HEK293 (cell line): Measurements from ENCODE around the gene BICC1.

Experiments
- CTCF ChIA-PET: fragments of 350-600 bp; formaldehyde crosslinking; extraction: SDS; loops from one replicate; lab custom pipeline; 2021; ENCODE audit warnings: antibody characterized with exemption; lab: Yijun Ruan, JAX
- POLR2A ChIA-PET: fragments of 300-600 bp; formaldehyde crosslinking; extraction: SDS; loops from one replicate; lab custom pipeline; 2020; ENCODE audit warnings: antibody characterized with exemption, inconsistent platforms; lab: Yijun Ruan, JAX
- H3K27ac ChIP-seq: fragments of 200-500 bp; sonication (Bioruptor generic); 2 replicates; pipeline ENCODE4 v1.5.1; 2014; ENCODE audit warnings: low read depth, low read length, control low read depth, inconsistent platforms; ENCODE audit errors: extremely low read depth
- H3K36me3 ChIP-seq, 2 experiments: fragments of 200-500 bp in 1 of 2; sonication (Bioruptor generic) in 1 of 2; 1 replicate in 1 of 2; 2 replicates in 1 of 2; pipeline ENCODE4 v1.5.1; 2014 to 2017; ENCODE audit warnings: inconsistent platforms in 2 of 2, low read length in 2 of 2; ENCODE audit not compliant: control insufficient read depth in 2 of 2, insufficient read depth in 1 of 2
- H3K4me1 ChIP-seq: fragments of 200-500 bp; sonication (Bioruptor generic); 2 replicates; pipeline ENCODE4 v1.5.1; 2014; ENCODE audit warnings: mild to moderate bottlenecking, low read length, inconsistent platforms; ENCODE audit not compliant: control insufficient read depth, insufficient read depth
- H3K4me3 ChIP-seq: 2 replicates; pipeline ENCODE4 v1.5.1; 2011; ENCODE audit warnings: low read depth, mild to moderate bottlenecking, control low read depth, low read length, moderate library complexity
- H3K9me3 ChIP-seq: fragments of 200-500 bp; sonication (Bioruptor generic); 2 replicates; pipeline ENCODE4 v1.5.1; 2014; ENCODE audit warnings: low read depth, low read length, inconsistent platforms; ENCODE audit not compliant: control insufficient read depth, insufficient read depth
- BCL11B ChIP-seq: fragments of 450-650 bp; formaldehyde crosslinking; IDR thresholded peaks from 2 replicates; pipeline ENCODE4 v1.5.1; 2016; ENCODE audit warnings: low read depth, missing biosample characterization, missing genetic modification characterization
- ELK4 ChIP-seq: IDR thresholded peaks from 2 replicates; pipeline ENCODE4 v1.6.1; 2011; ENCODE audit warnings: mild to moderate bottlenecking, low read depth, low read length, borderline replicate concordance
- GLIS1 ChIP-seq: fragments of 450-650 bp; formaldehyde crosslinking; IDR thresholded peaks from 2 replicates; pipeline ENCODE4 v1.5.1; 2016; ENCODE audit warnings: missing biosample characterization, missing genetic modification characterization
- PRDM1 ChIP-seq: fragments of 450-650 bp; formaldehyde crosslinking; IDR thresholded peaks from 2 replicates; pipeline ENCODE4; 2016; ENCODE audit warnings: missing biosample characterization, missing genetic modification characterization
- RBAK ChIP-seq: fragments of 450-650 bp; formaldehyde crosslinking; IDR thresholded peaks from 2 replicates; pipeline ENCODE4 v1.5.1; 2016; ENCODE audit warnings: missing biosample characterization, missing genetic modification characterization
- SCRT1 ChIP-seq: fragments of 450-650 bp; formaldehyde crosslinking; IDR thresholded peaks from 2 replicates; pipeline ENCODE4 v1.5.1; 2016; ENCODE audit warnings: missing biosample characterization, missing genetic modification characterization, borderline replicate concordance
- TRIM28 ChIP-seq: IDR thresholded peaks from 2 replicates; pipeline ENCODE4 v1.6.1; 2011; ENCODE audit warnings: low read length, control low read depth, borderline replicate concordance
- WT1 ChIP-seq: fragments of 450-650 bp; formaldehyde crosslinking; IDR thresholded peaks from 2 replicates; pipeline ENCODE4 v1.5.1; 2016; ENCODE audit warnings: missing biosample characterization, missing genetic modification characterization
- ZNF140 ChIP-seq: fragments of 450-650 bp; formaldehyde crosslinking; IDR thresholded peaks from 2 replicates; pipeline ENCODE4 v1.5.1; 2016; ENCODE audit warnings: missing biosample characterization, missing genetic modification characterization
- ZNF155 ChIP-seq: fragments of 450-650 bp; formaldehyde crosslinking; IDR thresholded peaks from 2 replicates; pipeline ENCODE4 v1.5.1; 2016; ENCODE audit warnings: missing biosample characterization, missing genetic modification characterization
- ZNF157 ChIP-seq: fragments of 450-650 bp; formaldehyde crosslinking; IDR thresholded peaks from 2 replicates; pipeline ENCODE4 v1.5.1; 2016; ENCODE audit warnings: missing biosample characterization, missing genetic modification characterization
- ZNF23 ChIP-seq: fragments of 450-650 bp; formaldehyde crosslinking; IDR thresholded peaks from 2 replicates; pipeline ENCODE4 v1.5.1; 2016; ENCODE audit warnings: missing biosample characterization, missing genetic modification characterization, borderline replicate concordance
- ZNF266 ChIP-seq: fragments of 450-650 bp; formaldehyde crosslinking; IDR thresholded peaks from 2 replicates; pipeline ENCODE4 v1.5.1; 2016; ENCODE audit warnings: missing biosample characterization, missing genetic modification characterization, low read depth
- ZNF302 ChIP-seq: fragments of 450-650 bp; formaldehyde crosslinking; IDR thresholded peaks from 2 replicates; pipeline ENCODE4 v1.5.1; 2016; ENCODE audit warnings: missing biosample characterization, missing genetic modification characterization, low read depth
- ZNF416 ChIP-seq: fragments of 450-650 bp; formaldehyde crosslinking; IDR thresholded peaks from 2 replicates; pipeline ENCODE4 v1.5.1; 2016; ENCODE audit warnings: missing biosample characterization, missing genetic modification characterization
- ZNF530 ChIP-seq: fragments of 450-650 bp; formaldehyde crosslinking; IDR thresholded peaks from 2 replicates; pipeline ENCODE4 v1.5.1; 2016; ENCODE audit warnings: low read depth, missing biosample characterization, missing genetic modification characterization
- ZNF561 ChIP-seq: fragments of 450-650 bp; IDR thresholded peaks from 2 replicates; pipeline ENCODE4 v1.5.1; 2018; ENCODE audit warnings: missing biosample characterization, missing genetic modification characterization, borderline replicate concordance
- ZNF621 ChIP-seq: fragments of 450-650 bp; formaldehyde crosslinking; IDR thresholded peaks from 2 replicates; pipeline ENCODE4 v1.5.1; 2017; ENCODE audit warnings: missing biosample characterization, missing genetic modification characterization
- ZNF654 ChIP-seq: fragments of 450-650 bp; formaldehyde crosslinking; IDR thresholded peaks from 2 replicates; pipeline ENCODE4 v1.5.1; 2016; ENCODE audit warnings: low read depth, missing biosample characterization, missing genetic modification characterization
- ZNF664 ChIP-seq: fragments of 450-650 bp; formaldehyde crosslinking; IDR thresholded peaks from 2 replicates; pipeline ENCODE4 v1.5.1; 2016; ENCODE audit warnings: missing biosample characterization, missing genetic modification characterization
- ZNF768 ChIP-seq: fragments of 450-650 bp; formaldehyde crosslinking; IDR thresholded peaks from 2 replicates; pipeline ENCODE4 v1.5.1; 2018; ENCODE audit warnings: missing biosample characterization, mild to moderate bottlenecking, missing genetic modification characterization
- ZNF837 ChIP-seq: fragments of 450-650 bp; formaldehyde crosslinking; IDR thresholded peaks from 2 replicates; pipeline ENCODE4 v1.5.1; 2016; ENCODE audit warnings: missing biosample characterization, missing genetic modification characterization
- TF ChIP-seq, protein P1 (sequence below): fragments of 450-650 bp; formaldehyde crosslinking; IDR thresholded peaks from 2 replicates; pipeline ENCODE4 v1.5.1; 2016; ENCODE audit warnings: missing biosample characterization, missing genetic modification characterization

BICC1 gene

DNA sequence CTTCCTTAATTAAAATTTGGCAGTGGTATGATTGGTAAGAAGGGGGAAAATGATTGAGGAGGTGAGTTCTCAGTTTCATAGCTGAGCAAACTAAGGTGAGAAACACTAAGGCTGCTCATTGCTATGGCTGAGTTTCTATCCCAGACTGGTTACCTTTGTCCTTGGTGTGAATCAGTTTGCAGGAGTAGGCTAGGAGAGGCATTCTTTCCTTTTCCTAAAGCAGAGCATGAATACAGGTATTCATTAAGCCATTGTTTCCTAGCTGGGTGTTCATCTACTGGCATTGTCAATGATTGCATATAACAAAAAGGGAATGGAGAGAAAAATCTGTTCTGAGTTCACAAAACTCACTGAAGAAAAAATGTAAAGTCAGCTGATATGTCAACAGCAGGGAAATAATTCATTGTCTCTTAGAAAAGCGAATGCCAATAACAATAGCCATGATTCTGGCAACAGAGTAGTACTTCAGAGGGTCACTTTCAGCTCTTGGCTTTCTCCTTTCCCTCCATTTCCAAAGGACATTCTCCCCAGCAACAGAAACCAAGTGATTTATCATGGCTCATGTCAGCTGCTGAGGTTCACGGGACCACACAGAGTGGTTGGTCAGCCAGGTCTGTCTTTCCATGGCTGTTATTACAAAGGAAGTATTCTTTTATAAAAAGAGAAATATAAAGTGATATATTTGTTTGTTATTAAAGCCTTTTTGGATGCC, 234.0 kb downstream of the BICC1 start:
- H3K9me3 ChIP-seq = no peaks in the 10 kb centered on the region
- H3K4me1 ChIP-seq = peaks cover 3% of the 10 kb centered on the region; the same call in 1 of the 2 replicates
- ChIA-PET CTCF (no interaction called here), POLR2A (no interaction called here)
- TF ChIP-seq PRDM1 (tag by site-specific recombination) (0 out of 2 replicates have a peak, but pooled peaks have one; percentile 18), TRIM28 (no peak)
- H3K4me3 ChIP-seq = no peak overlapping the region
- no peak overlapping the region for H3K27ac ChIP-seq
- H3K36me3 ChIP-seq = no peaks in the 10 kb centered on the region

GRCh38 chr10:58747687-58748086, 235.0 kb downstream of the BICC1 start:
- no peak overlapping the region for H3K4me3 ChIP-seq
- H3K27ac ChIP-seq = no peak overlapping the region
- no peak for TF ChIP-seq ZNF416
- no peaks in the 10 kb centered on the region for H3K9me3 ChIP-seq
- POLR2A ChIA-PET = no interaction called here
- H3K4me1 ChIP-seq = peaks cover 3% of the 10 kb centered on the region; the same call in 1 of the 2 replicates
- CTCF ChIA-PET = interaction anchor here (0.6 kb wide), 1 partner anchor 55 kb away, joined by 3 read pairs; no protein-coding TSS in a partner anchor
- no peaks in the 10 kb centered on the region for H3K36me3 ChIP-seq

DNA sequence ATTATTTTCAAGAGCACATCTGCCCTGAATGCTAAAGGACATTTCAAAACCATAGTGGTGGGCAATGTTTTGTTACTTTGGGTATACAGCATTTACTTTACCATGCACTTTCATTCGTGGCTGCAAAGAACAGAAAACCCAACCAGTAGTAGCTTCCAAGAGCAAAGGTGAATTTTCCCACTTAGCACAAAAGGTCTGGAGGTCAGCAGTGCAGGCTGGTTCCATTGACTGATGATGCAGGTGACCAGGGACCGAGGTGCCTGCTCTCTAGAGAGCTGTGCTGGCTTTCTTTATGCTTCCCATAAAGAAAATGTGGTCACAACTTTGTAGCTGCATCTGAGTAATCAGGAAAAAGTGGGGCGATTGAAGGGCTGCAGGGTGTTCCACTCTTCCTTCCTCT, 240.0 kb downstream of the BICC1 start:
- H3K27ac ChIP-seq = no peak overlapping the region
- H3K36me3 ChIP-seq = no peaks in the 10 kb centered on the region
- TF ChIP-seq, protein P1, sequence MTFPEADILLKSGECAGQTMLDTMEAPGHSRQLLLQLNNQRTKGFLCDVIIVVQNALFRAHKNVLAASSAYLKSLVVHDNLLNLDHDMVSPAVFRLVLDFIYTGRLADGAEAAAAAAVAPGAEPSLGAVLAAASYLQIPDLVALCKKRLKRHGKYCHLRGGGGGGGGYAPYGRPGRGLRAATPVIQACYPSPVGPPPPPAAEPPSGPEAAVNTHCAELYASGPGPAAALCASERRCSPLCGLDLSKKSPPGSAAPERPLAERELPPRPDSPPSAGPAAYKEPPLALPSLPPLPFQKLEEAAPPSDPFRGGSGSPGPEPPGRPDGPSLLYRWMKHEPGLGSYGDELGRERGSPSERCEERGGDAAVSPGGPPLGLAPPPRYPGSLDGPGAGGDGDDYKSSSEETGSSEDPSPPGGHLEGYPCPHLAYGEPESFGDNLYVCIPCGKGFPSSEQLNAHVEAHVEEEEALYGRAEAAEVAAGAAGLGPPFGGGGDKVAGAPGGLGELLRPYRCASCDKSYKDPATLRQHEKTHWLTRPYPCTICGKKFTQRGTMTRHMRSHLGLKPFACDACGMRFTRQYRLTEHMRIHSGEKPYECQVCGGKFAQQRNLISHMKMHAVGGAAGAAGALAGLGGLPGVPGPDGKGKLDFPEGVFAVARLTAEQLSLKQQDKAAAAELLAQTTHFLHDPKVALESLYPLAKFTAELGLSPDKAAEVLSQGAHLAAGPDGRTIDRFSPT (tag by site-specific recombination) = no peak
- TF ChIP-seq WT1 (no peak), ZNF654 (tag by site-specific recombination) (no peak), ZNF140 (tag by site-specific recombination) (no peak), SCRT1 (tag by site-specific recombination) (no peak), ZNF768 (tag by site-specific recombination) (no peak), ZNF837 (tag by site-specific recombination) (no peak), ZNF530 (tag by site-specific recombination) (no peak), ELK4 (no peak), ZNF23 (tag by site-specific recombination) (no peak), ZNF561 (tag by site-specific recombination) (no peak), ZNF157 (no peak), RBAK (no peak), ZNF155 (tag by site-specific recombination) (no peak), ZNF266 (tag by site-specific recombination) (no peak), ZNF302 (tag by site-specific recombination) (no peak), ZNF621 (tag by site-specific recombination) (no peak), ZNF664 (tag by site-specific recombination) (no peak), GLIS1 (tag by site-specific recombination) (no peak), BCL11B (tag by site-specific recombination) (no peak)
- no peaks in the 10 kb centered on the region for H3K9me3 ChIP-seq
- H3K4me1 ChIP-seq = peaks cover 2% of the 10 kb centered on the region; the same call in 1 of the 2 replicates
- POLR2A ChIA-PET = no interaction called here
- CTCF ChIA-PET = no interaction called here
- no peak overlapping the region for H3K4me3 ChIP-seq
